Tibial nerve (tissue), 4 donors: Measurements from ENCODE around the gene DCDC1. TPM values are rescaled to one million over a fixed set of nuclear protein-coding genes. Genes with fewer than 3 reads are reported as not detected.

Source experiments
- DNase-seq, 2 donors: peaks; one replicate each; pipeline ENCODE4 v3.0.0-alpha.2; 2019; ENCODE audit warnings: low spot score in 2 of 2
- H3K27ac ChIP-seq, 4 donors: fragments of 200-600 bp; sonication (generic) in 3 of 4; one replicate each; pipeline ENCODE4 v1.5.1; 2017 to 2019; ENCODE audit warnings: mild to moderate bottlenecking in 1 of 4
- H3K27me3 ChIP-seq, 2 donors: fragments of 200-600 bp; sonication (generic) in 1 of 2; one replicate each; pipeline versions ENCODE4 v1.5.1 to v1.6.0; 2017 to 2019
- H3K36me3 ChIP-seq, 3 donors: fragments of 200-600 bp; sonication (generic); one replicate each; pipeline ENCODE4 v1.5.1; 2018 to 2019
- H3K4me1 ChIP-seq, 4 donors: fragments of 200-600 bp; sonication (generic) in 3 of 4; one replicate each; pipeline ENCODE4 v1.5.1; 2017 to 2019
- H3K4me3 ChIP-seq, 4 donors: fragments of 200-600 bp; sonication (generic) in 3 of 4; one replicate each; pipeline ENCODE4 v1.5.1; 2017 to 2019; ENCODE audit warnings: mild to moderate bottlenecking in 1 of 4, moderate library complexity in 1 of 4
- H3K9me3 ChIP-seq, 4 donors: fragments of 200-600 bp; sonication (generic) in 3 of 4; one replicate each; pipeline ENCODE4 v1.5.1; 2017 to 2019
- EP300 ChIP-seq, 2 donors: sonication (generic); formaldehyde crosslinking; IDR thresholded peaks; one replicate each; pipeline ENCODE4 v1.6.1; 2017; ENCODE audit warnings: antibody characterized with exemption in 2 of 2, mild to moderate bottlenecking in 1 of 2
- POLR2A ChIP-seq, 2 donors: fragments of 450-650 bp; IDR thresholded peaks; one replicate each; pipeline ENCODE4 v1.6.1; 2017; ENCODE audit warnings: antibody characterized with exemption in 2 of 2, mild to moderate bottlenecking in 2 of 2, moderate library complexity in 2 of 2
- WGBS, 2 donors: methylation state at CpG; one replicate each; pipeline ENCODE4 v1.1.5; 2018; 5-methylcytosine and 5-hydroxymethylcytosine counted together
- total RNA-seq, 4 donors: library from RNA; depleted of rRNA; stranded (reverse); fragments of >200 nt; gene quantifications; one replicate each; pipeline ENCODE4 v1.1.0, GENCODE V29; 2016
- TF ChIP-seq, protein P1 (sequence below), 5 experiments: fragments of 200-600 bp in 3 of 5; fragments of 450-650 bp in 2 of 5; sonication (generic) in 3 of 5; IDR thresholded peaks; one replicate each; pipeline ENCODE4 v1.5.1; 2016 to 2019; ENCODE audit warnings: antibody characterized with exemption in 5 of 5, mild to moderate bottlenecking in 3 of 5, moderate library complexity in 2 of 5

DCDC1 gene
- total RNA-seq, 4 donors from 2014 or later, result 1.1 to 6.1 (median 1.9) TPM

DNA sequence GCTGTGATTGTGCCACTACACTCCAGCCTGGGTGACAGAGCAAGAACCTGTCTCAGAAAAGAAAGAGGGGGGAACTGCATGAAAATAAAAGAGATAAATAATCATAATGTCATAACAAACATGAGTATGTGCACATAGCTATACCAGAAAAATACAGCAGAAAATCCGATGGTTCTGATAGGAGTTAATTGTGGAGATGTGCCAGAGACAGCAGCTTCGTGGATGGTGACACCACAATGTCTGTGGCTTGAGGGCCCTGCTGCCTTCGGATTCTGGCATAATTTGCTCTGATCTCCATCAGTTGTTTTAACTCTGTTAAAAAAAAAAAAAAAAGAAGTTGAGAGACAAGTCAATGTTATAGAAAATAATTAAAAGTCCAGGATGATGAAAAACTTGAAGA, 491.1 kb downstream of the DCDC1 start:
- H3K4me1 ChIP-seq, result peaks cover 0 to 13% (median 0%) of the 10 kb centered on the region in 4 donors
- no peaks in the 10 kb centered on the region for H3K36me3 ChIP-seq
- no peak for DNase-seq
- H3K27me3 ChIP-seq, result no peaks in the 10 kb centered on the region
- 65 to 83% methylated on average over 3 of the region's 3 CpGs for WGBS, 2 donors
- H3K9me3 ChIP-seq, result no peaks in the 10 kb centered on the region
- no peak for TF ChIP-seq EP300 (IDR thresholded peaks at IDR 0.05)
- TF ChIP-seq, protein P1, sequence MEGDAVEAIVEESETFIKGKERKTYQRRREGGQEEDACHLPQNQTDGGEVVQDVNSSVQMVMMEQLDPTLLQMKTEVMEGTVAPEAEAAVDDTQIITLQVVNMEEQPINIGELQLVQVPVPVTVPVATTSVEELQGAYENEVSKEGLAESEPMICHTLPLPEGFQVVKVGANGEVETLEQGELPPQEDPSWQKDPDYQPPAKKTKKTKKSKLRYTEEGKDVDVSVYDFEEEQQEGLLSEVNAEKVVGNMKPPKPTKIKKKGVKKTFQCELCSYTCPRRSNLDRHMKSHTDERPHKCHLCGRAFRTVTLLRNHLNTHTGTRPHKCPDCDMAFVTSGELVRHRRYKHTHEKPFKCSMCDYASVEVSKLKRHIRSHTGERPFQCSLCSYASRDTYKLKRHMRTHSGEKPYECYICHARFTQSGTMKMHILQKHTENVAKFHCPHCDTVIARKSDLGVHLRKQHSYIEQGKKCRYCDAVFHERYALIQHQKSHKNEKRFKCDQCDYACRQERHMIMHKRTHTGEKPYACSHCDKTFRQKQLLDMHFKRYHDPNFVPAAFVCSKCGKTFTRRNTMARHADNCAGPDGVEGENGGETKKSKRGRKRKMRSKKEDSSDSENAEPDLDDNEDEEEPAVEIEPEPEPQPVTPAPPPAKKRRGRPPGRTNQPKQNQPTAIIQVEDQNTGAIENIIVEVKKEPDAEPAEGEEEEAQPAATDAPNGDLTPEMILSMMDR (IDR thresholded peaks at IDR 0.05), result no peak
- no peak for TF ChIP-seq POLR2A (IDR thresholded peaks at IDR 0.05)
- H3K4me3 ChIP-seq, result no peak overlapping the region
- no peak overlapping the region for H3K27ac ChIP-seq

DNA sequence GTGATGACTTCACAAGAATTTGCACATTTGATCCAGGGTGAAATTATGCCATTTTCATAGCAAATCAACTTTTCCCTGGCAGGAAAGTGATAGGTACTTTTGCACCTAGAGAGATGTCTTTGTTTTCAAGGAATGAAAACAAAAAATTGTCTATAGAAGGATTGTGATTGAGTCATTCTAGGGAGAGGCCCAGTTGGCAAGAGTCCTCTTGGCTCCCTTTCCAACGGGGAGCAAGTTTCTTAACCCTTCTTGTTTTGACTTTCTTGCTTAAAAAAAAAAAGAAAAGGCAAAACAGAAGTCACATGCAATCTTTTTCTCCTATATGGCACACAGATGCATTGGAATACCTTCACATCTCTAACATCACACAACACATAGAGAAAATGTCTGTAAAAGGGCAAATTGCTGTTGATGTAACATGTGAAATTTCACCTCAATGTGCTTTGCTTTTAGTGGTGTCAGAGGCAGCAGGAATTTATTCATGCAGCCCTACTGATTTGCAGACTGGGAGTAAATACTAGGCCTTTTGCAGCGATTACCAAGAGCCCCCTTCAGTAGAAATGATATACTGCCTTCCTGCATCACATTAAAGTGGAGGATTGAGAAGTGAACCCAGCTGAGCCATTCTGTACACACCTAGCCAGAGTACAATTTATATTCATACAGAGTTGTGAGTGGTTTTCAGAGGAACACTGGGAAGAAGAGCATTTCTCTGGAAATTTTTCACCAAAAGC, 492.7 kb downstream of the DCDC1 start:
- Histone ChIP-seq H3K4me3 (no peak overlapping the region), H3K36me3 (no peaks in the 10 kb centered on the region), H3K9me3 (no peaks in the 10 kb centered on the region), H3K4me1 (peaks cover 0 to 13% (median 0%) of the 10 kb centered on the region in 4 donors), H3K27ac (no peak overlapping the region), H3K27me3 (no peaks in the 10 kb centered on the region)
- TF ChIP-seq, protein P1 (IDR thresholded peaks at IDR 0.05), result no peak
- TF ChIP-seq POLR2A (IDR thresholded peaks at IDR 0.05) (no peak), EP300 (IDR thresholded peaks at IDR 0.05) (no peak)
- DNase-seq, result no peak
- WGBS, 2 donors, result 16 to 17% methylated on average over 2 of the region's 2 CpGs

DNA sequence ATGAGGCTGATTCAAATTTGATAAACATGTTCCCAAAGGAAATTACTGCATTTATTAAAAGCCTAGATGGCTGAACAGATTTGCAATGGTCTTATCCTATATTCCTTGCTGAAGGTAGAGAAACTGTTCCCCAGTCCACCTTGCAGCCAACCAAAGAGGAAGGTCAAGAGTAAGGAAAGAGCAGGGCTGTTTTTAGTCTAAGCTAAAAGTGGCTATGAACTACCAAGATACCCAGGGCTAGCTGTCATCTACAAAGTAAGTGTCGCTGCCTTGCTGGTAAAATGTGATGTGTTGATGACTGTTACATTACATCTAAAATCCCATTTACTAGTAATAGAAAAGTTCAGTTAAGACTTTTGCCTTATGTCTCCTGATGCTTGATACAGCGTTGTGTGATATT, 493.3 kb downstream of the DCDC1 start:
- Histone ChIP-seq H3K36me3 (no peaks in the 10 kb centered on the region), H3K27me3 (no peaks in the 10 kb centered on the region), H3K27ac (no peak overlapping the region), H3K4me1 (peaks cover 0 to 13% (median 0%) of the 10 kb centered on the region in 4 donors), H3K9me3 (no peaks in the 10 kb centered on the region), H3K4me3 (no peak overlapping the region)
- DNase-seq, result no peak
- 86 to 88% methylated on average over 2 of the region's 2 CpGs for WGBS, 2 donors
- TF ChIP-seq EP300 (IDR thresholded peaks at IDR 0.05), result no peak
- no peak for TF ChIP-seq POLR2A (IDR thresholded peaks at IDR 0.05)
- TF ChIP-seq, protein P1 (IDR thresholded peaks at IDR 0.05), result no peak

GRCh38 chr11:30875806-30876205, 493.7 kb downstream of the DCDC1 start:
- WGBS, 2 donors, result 72 to 73% methylated on average over 2 of the region's 2 CpGs
- H3K27ac ChIP-seq, result no peak overlapping the region

More at GRCh38 chr11:30875806-30876205, 493.7 kb downstream of the DCDC1 start:
- no peak overlapping the region for H3K4me3 ChIP-seq
- no peaks in the 10 kb centered on the region for H3K27me3 ChIP-seq
- H3K36me3 ChIP-seq, result no peaks in the 10 kb centered on the region
- TF ChIP-seq, protein P1 (IDR thresholded peaks at IDR 0.05), result no peak
- TF ChIP-seq EP300 (IDR thresholded peaks at IDR 0.05), result no peak
- TF ChIP-seq POLR2A (IDR thresholded peaks at IDR 0.05), result no peak
- H3K4me1 ChIP-seq, result peaks cover 0 to 13% (median 0%) of the 10 kb centered on the region in 4 donors
- DNase-seq, result no peak
- no peaks in the 10 kb centered on the region for H3K9me3 ChIP-seq
